Gastrocnemius medialis (tissue), 4 donors: Measurements from ENCODE around the gene PPIG. TPM values are rescaled to one million over a fixed set of nuclear protein-coding genes. Genes with fewer than 3 reads are reported as not detected.
"Not testable (repeated sequence)": the region's sequence is repeated elsewhere in the genome, so short reads cannot be mapped to it uniquely, and the experiment has no call there.

Experiments
- ATAC-seq, 2 donors: fragments of 150-250 bp; one replicate each; pipeline ENCODE4 v1.9.1; 2016
- DNase-seq, 2 donors: peaks; one replicate each; pipeline ENCODE4 v3.0.0-alpha.2; 2019
- H3K27ac ChIP-seq, 4 donors: fragments of 200-600 bp; sonication (generic); 1 replicate in 1 of 4; 2 replicates in 3 of 4; pipeline ENCODE4 v1.5.1; 2016 to 2018; ENCODE audit warnings: mild to moderate bottlenecking in 2 of 4, moderate library complexity in 1 of 4
- H3K27me3 ChIP-seq, 3 donors: fragments of 200-600 bp; sonication (generic) in 2 of 3; 1 replicate in 1 of 3; 2 replicates in 2 of 3; pipeline versions ENCODE4 v1.5.1 to v1.6.0; 2016 to 2019; ENCODE audit warnings: mild to moderate bottlenecking in 1 of 3, moderate library complexity in 1 of 3
- H3K36me3 ChIP-seq, 2 donors: fragments of 200-600 bp; sonication (generic) in 1 of 2; one replicate each; pipeline ENCODE4 v1.5.1; 2017 to 2018
- H3K4me1 ChIP-seq, 2 donors: fragments of 200-600 bp; sonication (generic) in 1 of 2; one replicate each; pipeline ENCODE4 v1.5.1; 2016 to 2017; ENCODE audit warnings: mild to moderate bottlenecking in 2 of 2
- H3K4me3 ChIP-seq, 4 donors: fragments of 200-600 bp; sonication (generic) in 3 of 4; 1 replicate in 1 of 4; 2 replicates in 3 of 4; pipeline ENCODE4 v1.5.1; 2016 to 2019; ENCODE audit warnings: mild to moderate bottlenecking in 2 of 4
- H3K9me3 ChIP-seq, 3 donors: fragments of 200-600 bp; sonication (generic) in 2 of 3; 1 replicate in 1 of 3; 2 replicates in 2 of 3; pipeline ENCODE4 v1.5.1; 2016 to 2019
- POLR2A ChIP-seq, 2 donors: fragments of 450-650 bp; IDR thresholded peaks; one replicate each; pipeline ENCODE4 v1.6.1; 2017; ENCODE audit warnings: antibody characterized with exemption in 2 of 2, mild to moderate bottlenecking in 2 of 2, moderate library complexity in 2 of 2
- in situ Hi-C, 4 donors: fragments of 200-750 bp; cut with MboI; loops; one replicate each; pipeline versions ENCODE4 v1.15.0 to v1.8.0; 2017; ENCODE audit warnings: low sequenced_read_pairs in 4 of 4
- intact Hi-C: fragments of 100-400 bp; cut with DNase I; formaldehyde crosslinking; loops from one replicate; pipeline ENCODE4 v1.15.1; 2023; ENCODE audit warnings: low total_unique reads
- total RNA-seq, 4 donors: library from RNA; depleted of rRNA; stranded (reverse); fragments of >200 nt; gene quantifications; one replicate each; pipeline versions ENCODE4 v1.1.0 to v1.2.3, GENCODE V29; 2016
- TF ChIP-seq, protein P1 (sequence below), 5 experiments: fragments of 450-650 bp in 3 of 5; fragments of 200-600 bp in 2 of 5; sonication (generic) in 2 of 5; IDR thresholded peaks in 4 of 5; conservative IDR thresholded peaks in 1 of 5; 1 replicate in 4 of 5; 2 replicates in 1 of 5; pipeline ENCODE4 v1.5.1; 2016 to 2019; ENCODE audit warnings: antibody characterized with exemption in 5 of 5, mild to moderate bottlenecking in 3 of 5, moderate library complexity in 3 of 5

The PPIG gene
- total RNA-seq, 4 donors from 2014 or later: 27.7 to 40.5 (median 29.3) TPM

DNA sequence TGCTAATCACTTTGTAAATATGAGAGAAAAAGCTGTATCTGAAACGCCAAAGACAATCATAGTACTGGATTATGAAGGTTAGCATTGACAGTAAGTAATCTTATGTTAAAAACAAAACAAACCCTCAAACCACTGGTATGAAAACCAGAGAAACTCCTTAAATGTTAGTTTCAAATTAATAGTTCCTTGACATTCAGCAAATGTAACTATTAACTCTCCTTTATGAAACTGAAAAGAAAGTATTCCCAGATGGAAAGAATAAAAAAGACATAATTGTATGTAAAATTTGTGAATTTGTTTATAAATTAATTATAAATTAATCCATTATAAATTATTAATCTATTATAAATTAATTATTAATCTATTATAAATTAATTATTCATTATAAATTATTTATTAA lies 22.8 kb upstream of the PPIG start:
- H3K9me3 ChIP-seq: no peaks in the 10 kb centered on the region
- H3K27me3 ChIP-seq: no peaks in the 10 kb centered on the region
- peaks cover 0 to 13% of the 10 kb centered on the region in 2 donors for H3K36me3 ChIP-seq
- in situ Hi-C loops: no loop called here
- no peak for ATAC-seq
- no peak overlapping the region for H3K4me3 ChIP-seq
- TF ChIP-seq, protein P1, sequence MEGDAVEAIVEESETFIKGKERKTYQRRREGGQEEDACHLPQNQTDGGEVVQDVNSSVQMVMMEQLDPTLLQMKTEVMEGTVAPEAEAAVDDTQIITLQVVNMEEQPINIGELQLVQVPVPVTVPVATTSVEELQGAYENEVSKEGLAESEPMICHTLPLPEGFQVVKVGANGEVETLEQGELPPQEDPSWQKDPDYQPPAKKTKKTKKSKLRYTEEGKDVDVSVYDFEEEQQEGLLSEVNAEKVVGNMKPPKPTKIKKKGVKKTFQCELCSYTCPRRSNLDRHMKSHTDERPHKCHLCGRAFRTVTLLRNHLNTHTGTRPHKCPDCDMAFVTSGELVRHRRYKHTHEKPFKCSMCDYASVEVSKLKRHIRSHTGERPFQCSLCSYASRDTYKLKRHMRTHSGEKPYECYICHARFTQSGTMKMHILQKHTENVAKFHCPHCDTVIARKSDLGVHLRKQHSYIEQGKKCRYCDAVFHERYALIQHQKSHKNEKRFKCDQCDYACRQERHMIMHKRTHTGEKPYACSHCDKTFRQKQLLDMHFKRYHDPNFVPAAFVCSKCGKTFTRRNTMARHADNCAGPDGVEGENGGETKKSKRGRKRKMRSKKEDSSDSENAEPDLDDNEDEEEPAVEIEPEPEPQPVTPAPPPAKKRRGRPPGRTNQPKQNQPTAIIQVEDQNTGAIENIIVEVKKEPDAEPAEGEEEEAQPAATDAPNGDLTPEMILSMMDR (IDR thresholded peaks at IDR 0.05 in 4 of 5, conservative IDR thresholded peaks at IDR 0.05 in 1 of 5): no peak
- TF ChIP-seq POLR2A (IDR thresholded peaks at IDR 0.05): no peak
- no peak overlapping the region for H3K27ac ChIP-seq
- no peaks in the 10 kb centered on the region for H3K4me1 ChIP-seq
- intact Hi-C loops: no loop called here
- no peak for DNase-seq

DNA sequence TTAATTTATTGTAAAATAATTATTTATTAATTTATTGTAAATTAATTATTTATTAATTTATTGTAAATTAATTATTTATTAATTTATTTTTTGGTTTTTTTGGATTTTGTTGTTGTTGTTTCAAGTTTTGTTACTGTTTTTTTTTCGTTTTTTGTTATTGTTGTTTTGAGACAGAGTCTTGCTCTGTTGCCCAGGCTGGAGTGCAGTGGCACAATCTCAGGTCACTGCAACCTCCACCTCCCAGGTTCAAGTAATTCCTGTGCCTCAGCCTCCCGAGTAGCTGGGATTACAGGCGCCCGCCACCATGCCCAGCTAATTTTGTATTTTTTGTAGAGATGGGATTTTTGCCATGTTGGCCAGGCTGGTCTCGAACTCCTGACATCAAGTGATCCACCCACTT lies 22.1 kb upstream of the PPIG start:
- in situ Hi-C loops, H3K4me1 ChIP-seq, H3K27me3 ChIP-seq, DNase-seq, intact Hi-C loops, H3K9me3 ChIP-seq, ATAC-seq, H3K27ac ChIP-seq, H3K4me3 ChIP-seq: not testable (repeated sequence)
- H3K36me3 ChIP-seq: peaks cover 0 to 11% of the 10 kb centered on the region in 2 donors

DNA sequence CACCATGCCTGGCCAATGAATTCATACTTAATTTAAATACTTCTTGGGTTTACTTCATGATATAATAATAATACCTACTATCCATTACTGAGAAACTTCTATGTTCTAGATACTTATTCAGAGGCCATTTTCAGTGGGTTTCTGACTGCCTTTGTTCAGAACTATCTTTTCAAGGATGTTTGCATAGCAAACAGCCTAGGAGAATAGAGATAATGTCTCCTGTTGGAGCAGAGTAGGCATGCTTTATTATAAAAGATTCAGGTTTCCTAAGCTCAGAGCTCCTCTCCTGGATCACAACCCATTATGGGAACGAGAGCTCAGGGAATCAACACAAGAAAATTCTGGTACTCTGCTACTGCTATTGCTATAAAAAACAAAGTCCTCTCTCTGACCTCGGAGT lies 21.6 kb upstream of the PPIG start:
- Histone ChIP-seq H3K36me3 (peaks cover 0 to 11% of the 10 kb centered on the region in 2 donors), H3K27ac (no peak overlapping the region), H3K4me1 (no peaks in the 10 kb centered on the region), H3K9me3 (no peaks in the 10 kb centered on the region), H3K4me3 (no peak overlapping the region), H3K27me3 (no peaks in the 10 kb centered on the region)
- ATAC-seq: peak in 1 of 2 donors; percentile 15
- in situ Hi-C loops: no loop called here
- intact Hi-C loops: no loop called here
- TF ChIP-seq, protein P1 (IDR thresholded peaks at IDR 0.05 in 4 of 5, conservative IDR thresholded peaks at IDR 0.05 in 1 of 5): no peak
- TF ChIP-seq POLR2A (IDR thresholded peaks at IDR 0.05): no peak
- no peak for DNase-seq

DNA sequence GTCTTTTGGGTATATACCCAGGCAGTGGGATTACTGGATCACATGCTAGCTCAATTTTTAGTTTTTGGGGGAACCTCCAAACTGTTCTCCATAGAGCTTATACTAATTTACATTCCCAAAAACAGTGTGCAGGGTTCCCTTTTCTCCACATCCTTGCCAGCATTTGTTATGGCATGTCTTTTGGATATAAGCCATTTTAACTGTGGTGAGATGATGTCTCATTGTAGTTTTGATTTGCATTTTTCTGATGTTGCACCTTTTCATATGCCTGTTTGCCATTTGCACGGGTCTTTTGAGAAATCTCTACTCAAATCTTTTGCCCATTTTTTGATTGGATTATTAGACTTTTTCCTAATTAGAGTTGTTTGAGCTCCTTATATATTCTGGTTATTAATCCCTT lies 18.5 kb upstream of the PPIG start:
- H3K36me3 ChIP-seq: no peaks in the 10 kb centered on the region
- DNase-seq (no peak), ATAC-seq (no peak)
- in situ Hi-C loops: no loop called here
- H3K4me1 ChIP-seq: peaks cover 4 to 7% of the 10 kb centered on the region in 2 donors
- no peaks in the 10 kb centered on the region for H3K27me3 ChIP-seq
- H3K27ac ChIP-seq: no peak overlapping the region
- intact Hi-C loops: no loop called here
- no peaks in the 10 kb centered on the region for H3K9me3 ChIP-seq
- no peak overlapping the region for H3K4me3 ChIP-seq
- TF ChIP-seq, protein P1 (IDR thresholded peaks at IDR 0.05 in 4 of 5, conservative IDR thresholded peaks at IDR 0.05 in 1 of 5): no peak
- no peak for TF ChIP-seq POLR2A (IDR thresholded peaks at IDR 0.05)

DNA sequence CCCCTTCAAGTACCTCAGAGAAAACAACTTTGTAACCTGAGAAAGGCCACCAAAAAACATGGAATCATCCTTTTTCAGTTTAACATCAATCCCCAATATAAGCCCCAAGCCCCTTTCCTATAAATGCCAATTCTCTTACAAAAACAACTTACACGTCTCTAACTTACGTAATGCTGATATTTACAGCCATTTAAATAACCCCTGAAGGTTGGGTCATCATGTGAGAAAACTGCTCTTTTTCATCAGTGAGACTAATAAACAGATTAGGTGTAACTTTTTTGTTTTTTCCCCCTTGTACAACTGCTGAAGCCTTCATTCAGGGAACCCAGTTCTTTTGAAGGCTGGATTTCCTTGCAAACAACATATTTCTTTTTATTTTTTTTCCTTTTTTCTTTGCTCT lies 14.2 kb upstream of the PPIG start:
- TF ChIP-seq POLR2A (IDR thresholded peaks at IDR 0.05): no peak
- TF ChIP-seq, protein P1 (IDR thresholded peaks at IDR 0.05 in 4 of 5, conservative IDR thresholded peaks at IDR 0.05 in 1 of 5): no peak
- no peak overlapping the region for H3K4me3 ChIP-seq
- DNase-seq: no peak
- no peaks in the 10 kb centered on the region for H3K9me3 ChIP-seq
- H3K36me3 ChIP-seq: no peaks in the 10 kb centered on the region
- intact Hi-C loops: loop anchor here (5.0 kb wide), 1 partner anchor 93 kb away; the partner anchor contains the start of gene BBS5
- no peak for ATAC-seq
- in situ Hi-C loops: no loop called here
- H3K4me1 ChIP-seq: peaks cover 18 to 20% of the 10 kb centered on the region in 2 donors
- H3K27me3 ChIP-seq: no peaks in the 10 kb centered on the region
- no peak overlapping the region for H3K27ac ChIP-seq

DNA sequence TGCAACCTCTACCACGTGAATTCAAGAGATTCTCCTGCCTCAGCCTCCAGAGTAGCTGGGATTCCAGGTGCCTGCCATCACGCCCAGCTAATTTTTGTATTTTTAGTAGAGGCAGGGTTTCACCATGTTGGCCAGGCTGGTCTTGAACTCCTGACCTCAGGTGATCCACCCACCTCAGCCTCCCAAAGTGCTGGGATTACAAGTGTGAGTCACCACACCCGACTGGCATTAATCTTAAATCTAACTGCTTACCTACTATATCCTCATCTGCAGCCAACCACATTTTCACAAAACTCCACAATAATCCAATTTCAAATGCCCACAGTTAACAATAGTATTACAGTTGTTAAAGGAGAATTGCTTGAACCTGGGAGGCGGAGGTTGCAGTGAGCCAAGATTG lies 13.4 kb upstream of the PPIG start:
- intact Hi-C loops: loop anchor here (5.0 kb wide), 1 partner anchor 93 kb away; the partner anchor contains the start of gene BBS5
- ATAC-seq, H3K27me3 ChIP-seq, H3K36me3 ChIP-seq, in situ Hi-C loops, H3K27ac ChIP-seq, DNase-seq, H3K4me3 ChIP-seq, H3K9me3 ChIP-seq: not testable (repeated sequence)
- H3K4me1 ChIP-seq: peaks cover 18 to 20% of the 10 kb centered on the region in 2 donors
